ENCODE measurements around the gene TOM1L1. TPM values are rescaled to one million over a fixed set of nuclear protein-coding genes. Genes with fewer than 3 reads are reported as not detected.

The TOM1L1 gene
- total RNA-seq: 70.7 and 76.0 TPM in 2 replicates

GRCh38 chr17:54900457-54901229 is at the start of gene TOM1L1:
Gene TOM1L1 (plus strand): TSS chr17:54900852. CDS start chr17:54900866, 14 bp downstream.
- no peak for DNase-seq (ENCODE audit: low read depth)
- H3K4me3 ChIP-seq (ENCODE audit: low read depth, low read length): peak within 1 kb of the TSS; percentile 56
- no peaks in the 10 kb centered on the region for H3K36me3 ChIP-seq (ENCODE audit: control insufficient read depth, insufficient read depth, low read length)
- TF ChIP-seq CTCF (IDR thresholded peaks at IDR 0.05; ENCODE audit: insufficient read depth, low read length, poor library complexity, severe bottlenecking): peak; percentile 17
- no peaks in the 10 kb centered on the region for H3K27me3 ChIP-seq (ENCODE audit: control insufficient read depth, insufficient read depth, low read length)

- no peak for TF ChIP-seq CTCF (IDR thresholded peaks at IDR 0.05; ENCODE audit: insufficient read depth, low read length, poor library complexity, severe bottlenecking)
- Histone ChIP-seq H3K4me3 (ENCODE audit: low read depth, low read length) (no peak overlapping the region), H3K27me3 (ENCODE audit: control insufficient read depth, insufficient read depth, low read length) (no peaks in the 10 kb centered on the region), H3K36me3 (ENCODE audit: control insufficient read depth, insufficient read depth, low read length) (no peaks in the 10 kb centered on the region)
- DNase-seq (ENCODE audit: low read depth): no peak
These were observed 41.5 kb upstream of the TOM1L1 start for GRCh38 chr17:54859187-54859586.

GRCh38 chr17:54860617-54861470 is 39.8 kb upstream of the TOM1L1 start:
- H3K36me3 ChIP-seq (ENCODE audit: control insufficient read depth, insufficient read depth, low read length): no peaks in the 10 kb centered on the region
- no peak overlapping the region for H3K4me3 ChIP-seq (ENCODE audit: low read depth, low read length)
- no peaks in the 10 kb centered on the region for H3K27me3 ChIP-seq (ENCODE audit: control insufficient read depth, insufficient read depth, low read length)
- no peak for DNase-seq (ENCODE audit: low read depth)
- no peak for TF ChIP-seq CTCF (IDR thresholded peaks at IDR 0.05; ENCODE audit: insufficient read depth, low read length, poor library complexity, severe bottlenecking)

GRCh38 chr17:54861471-54861983 is 39.1 kb upstream of the TOM1L1 start:
- no peak for DNase-seq (ENCODE audit: low read depth)
- Histone ChIP-seq H3K4me3 (ENCODE audit: low read depth, low read length) (no peak overlapping the region), H3K27me3 (ENCODE audit: control insufficient read depth, insufficient read depth, low read length) (no peaks in the 10 kb centered on the region), H3K36me3 (ENCODE audit: control insufficient read depth, insufficient read depth, low read length) (no peaks in the 10 kb centered on the region)
- no peak for TF ChIP-seq CTCF (IDR thresholded peaks at IDR 0.05; ENCODE audit: insufficient read depth, low read length, poor library complexity, severe bottlenecking)

GRCh38 chr17:54863176-54863575 is 37.5 kb upstream of the TOM1L1 start:
- Histone ChIP-seq H3K36me3 (ENCODE audit: control insufficient read depth, insufficient read depth, low read length) (no peaks in the 10 kb centered on the region), H3K27me3 (ENCODE audit: control insufficient read depth, insufficient read depth, low read length) (no peaks in the 10 kb centered on the region), H3K4me3 (ENCODE audit: low read depth, low read length) (no peak overlapping the region)
- TF ChIP-seq CTCF (IDR thresholded peaks at IDR 0.05; ENCODE audit: insufficient read depth, low read length, poor library complexity, severe bottlenecking): no peak
- DNase-seq (ENCODE audit: low read depth): no peak
